Measurements from ENCODE around the gene HRCT1.

Gene HRCT1

DNA sequence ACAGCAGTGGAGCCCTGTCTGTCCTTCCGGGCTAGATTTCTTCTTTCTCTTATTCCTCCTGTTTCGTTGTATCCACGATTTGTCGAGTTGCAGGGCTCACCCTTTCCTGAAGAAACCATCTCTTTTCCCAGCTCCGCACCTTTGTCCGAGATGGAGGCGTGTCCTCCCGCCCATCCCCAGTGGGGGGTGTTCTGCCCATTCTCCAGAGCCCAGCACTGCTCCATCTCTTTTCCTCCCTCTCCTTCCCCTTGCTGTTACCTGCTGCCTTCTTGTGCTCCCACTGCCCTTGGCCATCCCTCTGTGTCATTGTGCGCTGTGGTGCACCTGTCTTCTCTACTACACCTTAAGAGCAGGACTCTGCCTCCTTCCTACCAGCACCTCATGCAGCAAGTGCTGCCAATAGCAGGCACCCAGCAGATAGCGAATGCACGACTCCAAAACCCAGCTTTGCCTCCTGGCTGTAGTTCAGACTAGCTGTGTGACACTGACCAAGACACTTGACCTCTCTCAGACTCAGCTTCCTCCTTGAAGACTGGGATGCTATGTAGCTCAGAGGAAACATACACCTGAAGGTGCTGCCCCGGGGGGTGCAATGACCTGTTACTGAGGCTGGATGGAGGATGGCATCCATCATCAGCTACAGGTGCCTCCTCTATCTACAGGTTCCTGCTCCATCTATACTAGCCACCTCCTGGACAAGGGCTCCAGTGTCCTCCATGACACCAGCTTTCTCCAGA lies 44.7 kb upstream of the HRCT1 start:
- Histone ChIP-seq H3K27me3 (ENCODE audit: insufficient read depth, low read length) (no peaks in the 10 kb centered on the region), H3K4me2 (ENCODE audit: low read length) (no peak overlapping the region), H4K20me1 (ENCODE audit: insufficient read depth, low read length) (no peaks in the 10 kb centered on the region), H3K4me3 (ENCODE audit: low read depth, low read length, poor library complexity, severe bottlenecking) (no peak overlapping the region), H3K9ac (ENCODE audit: low read length) (no peak overlapping the region), H3K79me2 (ENCODE audit: insufficient read depth, low read length) (no peaks in the 10 kb centered on the region), H3K36me3 (ENCODE audit: insufficient read depth, low read length) (no peaks in the 10 kb centered on the region), H3K9me3 (ENCODE audit: low read length) (no peaks in the 10 kb centered on the region), H3F3A (ENCODE audit: insufficient read depth, low read length) (no peaks in the 10 kb centered on the region), H3K27ac (ENCODE audit: low read depth, low read length, poor library complexity, severe bottlenecking) (no peak overlapping the region), H3K9me2 (ENCODE audit: low read depth, low read length) (no peaks in the 10 kb centered on the region), H2AFZ (ENCODE audit: low read length) (no peak overlapping the region), H3K4me1 (ENCODE audit: insufficient read depth, low read length, severe bottlenecking) (no peaks in the 10 kb centered on the region)
- TF ChIP-seq EZH2 (IDR thresholded peaks at IDR 0.05; ENCODE audit: borderline replicate concordance, low read length), result no peak
- TF ChIP-seq, protein P1, sequence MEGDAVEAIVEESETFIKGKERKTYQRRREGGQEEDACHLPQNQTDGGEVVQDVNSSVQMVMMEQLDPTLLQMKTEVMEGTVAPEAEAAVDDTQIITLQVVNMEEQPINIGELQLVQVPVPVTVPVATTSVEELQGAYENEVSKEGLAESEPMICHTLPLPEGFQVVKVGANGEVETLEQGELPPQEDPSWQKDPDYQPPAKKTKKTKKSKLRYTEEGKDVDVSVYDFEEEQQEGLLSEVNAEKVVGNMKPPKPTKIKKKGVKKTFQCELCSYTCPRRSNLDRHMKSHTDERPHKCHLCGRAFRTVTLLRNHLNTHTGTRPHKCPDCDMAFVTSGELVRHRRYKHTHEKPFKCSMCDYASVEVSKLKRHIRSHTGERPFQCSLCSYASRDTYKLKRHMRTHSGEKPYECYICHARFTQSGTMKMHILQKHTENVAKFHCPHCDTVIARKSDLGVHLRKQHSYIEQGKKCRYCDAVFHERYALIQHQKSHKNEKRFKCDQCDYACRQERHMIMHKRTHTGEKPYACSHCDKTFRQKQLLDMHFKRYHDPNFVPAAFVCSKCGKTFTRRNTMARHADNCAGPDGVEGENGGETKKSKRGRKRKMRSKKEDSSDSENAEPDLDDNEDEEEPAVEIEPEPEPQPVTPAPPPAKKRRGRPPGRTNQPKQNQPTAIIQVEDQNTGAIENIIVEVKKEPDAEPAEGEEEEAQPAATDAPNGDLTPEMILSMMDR (IDR thresholded peaks at IDR 0.05; ENCODE audit: low read length), result no peak

DNA sequence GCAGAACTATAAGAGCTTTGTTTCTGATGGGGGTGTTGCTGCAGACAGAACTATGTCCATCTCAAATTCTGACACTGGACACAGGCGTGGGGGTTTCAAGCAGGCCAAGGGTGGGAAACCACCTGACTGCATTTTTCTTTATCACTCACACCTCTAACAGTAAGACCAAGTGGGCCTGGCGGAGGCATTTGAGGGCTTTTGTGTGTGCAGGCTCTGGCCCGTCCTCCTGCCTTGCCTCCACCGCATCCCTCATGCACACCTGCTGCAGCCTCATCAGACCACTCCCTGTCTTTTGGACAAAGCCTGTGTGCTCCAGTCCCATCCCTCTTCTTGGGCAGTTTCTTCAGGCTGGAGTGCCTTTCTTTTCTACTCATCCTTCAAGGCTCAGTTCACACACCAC lies 43.7 kb upstream of the HRCT1 start:
- Histone ChIP-seq H3K4me1 (ENCODE audit: insufficient read depth, low read length, severe bottlenecking) (no peaks in the 10 kb centered on the region), H2AFZ (ENCODE audit: low read length) (no peak overlapping the region), H3K27ac (ENCODE audit: low read depth, low read length, poor library complexity, severe bottlenecking) (no peak overlapping the region), H3K9ac (ENCODE audit: low read length) (no peak overlapping the region), H3K36me3 (ENCODE audit: insufficient read depth, low read length) (no peaks in the 10 kb centered on the region), H3K9me2 (ENCODE audit: low read depth, low read length) (no peaks in the 10 kb centered on the region), H3K27me3 (ENCODE audit: insufficient read depth, low read length) (no peaks in the 10 kb centered on the region), H4K20me1 (ENCODE audit: insufficient read depth, low read length) (no peaks in the 10 kb centered on the region), H3K9me3 (ENCODE audit: low read length) (no peaks in the 10 kb centered on the region), H3K79me2 (ENCODE audit: insufficient read depth, low read length) (no peaks in the 10 kb centered on the region), H3F3A (ENCODE audit: insufficient read depth, low read length) (no peaks in the 10 kb centered on the region), H3K4me3 (ENCODE audit: low read depth, low read length, poor library complexity, severe bottlenecking) (no peak overlapping the region), H3K4me2 (ENCODE audit: low read length) (no peak overlapping the region)
- no peak for TF ChIP-seq EZH2 (IDR thresholded peaks at IDR 0.05; ENCODE audit: borderline replicate concordance, low read length)
- TF ChIP-seq, protein P1 (IDR thresholded peaks at IDR 0.05; ENCODE audit: low read length), result no peak

DNA sequence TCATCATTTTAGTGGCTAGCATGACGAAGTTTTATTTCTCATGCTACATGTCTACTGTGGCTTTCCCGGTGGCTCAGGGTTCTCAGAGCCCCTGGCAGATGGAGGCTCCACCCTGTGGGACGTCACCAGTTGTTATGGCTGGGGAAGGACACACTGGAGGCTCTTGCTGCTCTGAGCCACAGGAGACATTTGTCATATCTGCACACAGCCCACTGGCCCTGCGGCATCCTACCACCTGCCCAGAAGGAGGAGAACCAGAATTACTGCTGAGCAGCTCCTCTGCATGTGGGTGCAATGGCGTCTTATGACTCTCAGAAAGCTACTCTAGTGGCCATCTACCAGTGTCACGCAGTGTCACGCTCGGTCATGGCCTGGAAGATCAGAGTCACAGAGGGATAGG lies 42.4 kb upstream of the HRCT1 start:
- TF ChIP-seq, protein P1 (IDR thresholded peaks at IDR 0.05; ENCODE audit: low read length), result no peak
- no peak for TF ChIP-seq EZH2 (IDR thresholded peaks at IDR 0.05; ENCODE audit: borderline replicate concordance, low read length)
- no peaks in the 10 kb centered on the region for H3K27me3 ChIP-seq (ENCODE audit: insufficient read depth, low read length)

More for the DNA sequence above, 42.4 kb upstream of the HRCT1 start:
- H3K9ac ChIP-seq (ENCODE audit: low read length), result no peak overlapping the region
- no peaks in the 10 kb centered on the region for H3F3A ChIP-seq (ENCODE audit: insufficient read depth, low read length)
- H2AFZ ChIP-seq (ENCODE audit: low read length), result no peak overlapping the region
- H3K4me3 ChIP-seq (ENCODE audit: low read depth, low read length, poor library complexity, severe bottlenecking), result no peak overlapping the region
- H3K27ac ChIP-seq (ENCODE audit: low read depth, low read length, poor library complexity, severe bottlenecking), result no peak overlapping the region
- no peaks in the 10 kb centered on the region for H3K4me1 ChIP-seq (ENCODE audit: insufficient read depth, low read length, severe bottlenecking)
- no peaks in the 10 kb centered on the region for H3K36me3 ChIP-seq (ENCODE audit: insufficient read depth, low read length)
- H3K9me3 ChIP-seq (ENCODE audit: low read length), result no peaks in the 10 kb centered on the region
- no peaks in the 10 kb centered on the region for H4K20me1 ChIP-seq (ENCODE audit: insufficient read depth, low read length)
- no peaks in the 10 kb centered on the region for H3K9me2 ChIP-seq (ENCODE audit: low read depth, low read length)
- no peak overlapping the region for H3K4me2 ChIP-seq (ENCODE audit: low read length)
- H3K79me2 ChIP-seq (ENCODE audit: insufficient read depth, low read length), result no peaks in the 10 kb centered on the region

Data from OCI-LY1 (cell line).